Measurements from ENCODE around the gene HTRA3. TPM values are rescaled to one million over a fixed set of nuclear protein-coding genes. Genes with fewer than 3 reads are reported as not detected.

HTRA3 gene
- total RNA-seq, 1 experiment from 2014 or later = 0.64 TPM

GRCh38 chr4:8353158-8353669, 83.7 kb downstream of the HTRA3 start:
- no peak for TF ChIP-seq EZH2 (IDR thresholded peaks at IDR 0.05; ENCODE audit: borderline replicate concordance, low read depth, low read length, poor library complexity, severe bottlenecking)
- no peak for TF ChIP-seq CTCF (conservative IDR thresholded peaks at IDR 0.05; ENCODE audit: low read depth, low read length)
- no peak overlapping the region for H3K4me3 ChIP-seq (ENCODE audit: low read depth, low read length, poor library complexity, severe bottlenecking)
- ChIA-PET POLR2A (ENCODE audit: low non-redundant PET) (no interaction called here), CTCF (no interaction called here)
- H3K36me3 ChIP-seq (ENCODE audit: insufficient read depth, low read length, poor library complexity, severe bottlenecking) = no peaks in the 10 kb centered on the region
- no TSS peak for BruUV-seq (replicated peaks)
- no peak overlapping the region for H3K27ac ChIP-seq (ENCODE audit: low read depth, low read length, poor library complexity, severe bottlenecking)
- H3K9me3 ChIP-seq (ENCODE audit: low read depth, low read length, poor library complexity, severe bottlenecking) = no peaks in the 10 kb centered on the region
- no peaks in the 10 kb centered on the region for H3K4me1 ChIP-seq (ENCODE audit: insufficient read depth, low read length, poor library complexity, severe bottlenecking)
- intact Hi-C loops (cut with micrococcal nuclease; ENCODE audit: unreplicated experiment) = no loop called here
- DNase-seq (ENCODE audit: low spot score) = no peak
- no peaks in the 10 kb centered on the region for H3K27me3 ChIP-seq (replicated peaks; ENCODE audit: insufficient read depth, low read depth, low read length, poor library complexity)

GRCh38 chr4:8353912-8354453, 84.4 kb downstream of the HTRA3 start:
- no peak for DNase-seq (ENCODE audit: low spot score)
- Histone ChIP-seq H3K9me3 (ENCODE audit: low read depth, low read length, poor library complexity, severe bottlenecking) (no peaks in the 10 kb centered on the region), H3K36me3 (ENCODE audit: insufficient read depth, low read length, poor library complexity, severe bottlenecking) (no peaks in the 10 kb centered on the region), H3K4me1 (ENCODE audit: insufficient read depth, low read length, poor library complexity, severe bottlenecking) (no peaks in the 10 kb centered on the region), H3K27ac (ENCODE audit: low read depth, low read length, poor library complexity, severe bottlenecking) (no peak overlapping the region), H3K27me3 (replicated peaks; ENCODE audit: insufficient read depth, low read depth, low read length, poor library complexity) (no peaks in the 10 kb centered on the region), H3K4me3 (ENCODE audit: low read depth, low read length, poor library complexity, severe bottlenecking) (no peak overlapping the region)
- TF ChIP-seq EZH2 (IDR thresholded peaks at IDR 0.05; ENCODE audit: borderline replicate concordance, low read depth, low read length, poor library complexity, severe bottlenecking) = no peak
- no peak for TF ChIP-seq CTCF (conservative IDR thresholded peaks at IDR 0.05; ENCODE audit: low read depth, low read length)
- ChIA-PET CTCF (no interaction called here), POLR2A (ENCODE audit: low non-redundant PET) (no interaction called here)
- intact Hi-C loops (cut with micrococcal nuclease; ENCODE audit: unreplicated experiment) = no loop called here
- BruUV-seq (replicated peaks) = no TSS peak

GRCh38 chr4:8355306-8355705, 85.8 kb downstream of the HTRA3 start:
- intact Hi-C loops (cut with micrococcal nuclease; ENCODE audit: unreplicated experiment) = no loop called here
- DNase-seq (ENCODE audit: low spot score) = no peak
- Histone ChIP-seq H3K36me3 (ENCODE audit: insufficient read depth, low read length, poor library complexity, severe bottlenecking) (no peaks in the 10 kb centered on the region), H3K27ac (ENCODE audit: low read depth, low read length, poor library complexity, severe bottlenecking) (no peak overlapping the region), H3K9me3 (ENCODE audit: low read depth, low read length, poor library complexity, severe bottlenecking) (no peaks in the 10 kb centered on the region), H3K27me3 (replicated peaks; ENCODE audit: insufficient read depth, low read depth, low read length, poor library complexity) (no peaks in the 10 kb centered on the region), H3K4me3 (ENCODE audit: low read depth, low read length, poor library complexity, severe bottlenecking) (no peak overlapping the region), H3K4me1 (ENCODE audit: insufficient read depth, low read length, poor library complexity, severe bottlenecking) (no peaks in the 10 kb centered on the region)
- ChIA-PET CTCF (no interaction called here), POLR2A (ENCODE audit: low non-redundant PET) (no interaction called here)
- no peak for TF ChIP-seq CTCF (conservative IDR thresholded peaks at IDR 0.05; ENCODE audit: low read depth, low read length)
- BruUV-seq (replicated peaks) = no TSS peak
